IPS DF 19.7 (cell line): ENCODE measurements around the gene APOL1.
"Not testable (repeated sequence)": the region's sequence is repeated elsewhere in the genome, so short reads cannot be mapped to it uniquely, and the experiment has no call there.

Experiments
- DNase-seq: peaks from one replicate; pipeline ENCODE4 v3.0.0-alpha.2; 2013; ENCODE audit warnings: low read depth, low spot score

APOL1 gene

GRCh38 chr22:36244522-36245391 lies 8.2 kb upstream of the APOL1 start:
- no peak for DNase-seq

GRCh38 chr22:36245805-36246356 lies 7.1 kb upstream of the APOL1 start:
- no peak for DNase-seq

GRCh38 chr22:36246718-36247117 lies 6.2 kb upstream of the APOL1 start:
- DNase-seq, result no peak

GRCh38 chr22:36247955-36248354 lies 5.0 kb upstream of the APOL1 start:
- no peak for DNase-seq

GRCh38 chr22:36249160-36249559 lies 3.8 kb upstream of the APOL1 start:
- no peak for DNase-seq

GRCh38 chr22:36250292-36250960 lies 2.5 kb upstream of the APOL1 start:
- DNase-seq, result not testable (repeated sequence)

- DNase-seq, result not testable (repeated sequence)
Measured at GRCh38 chr22:36251979-36252608, 839 bp upstream of the APOL1 start.

GRCh38 chr22:36253523-36254490 lies 874 bp downstream of the APOL1 start:
- no peak for DNase-seq

- DNase-seq, result not testable (repeated sequence)
Measured at GRCh38 chr22:36255572-36255971, 2.6 kb downstream of the APOL1 start.

- DNase-seq, result no peak
Measured at GRCh38 chr22:36256478-36256877, 3.5 kb downstream of the APOL1 start.

- no peak for DNase-seq
Measured at GRCh38 chr22:36257308-36257707, 4.4 kb downstream of the APOL1 start.

GRCh38 chr22:36257948-36258670 lies 5.2 kb downstream of the APOL1 start:
- DNase-seq, result no peak

GRCh38 chr22:36258701-36259614 lies 6.0 kb downstream of the APOL1 start:
- no peak for DNase-seq

- DNase-seq, result no peak
Measured at GRCh38 chr22:36259615-36260300, 6.8 kb downstream of the APOL1 start.

- DNase-seq, result not testable (repeated sequence)
Measured at GRCh38 chr22:36261675-36262074, 8.7 kb downstream of the APOL1 start.

- DNase-seq, result not testable (repeated sequence)
Measured at GRCh38 chr22:36262307-36262706, 9.4 kb downstream of the APOL1 start.

GRCh38 chr22:36263216-36263673 lies 10.3 kb downstream of the APOL1 start:
- not testable (repeated sequence) for DNase-seq

GRCh38 chr22:36263886-36264664 lies 11.1 kb downstream of the APOL1 start:
- not testable (repeated sequence) for DNase-seq
